SKM-1 treated with dmso at 0.1 percent for 144 hours (cell line): Measurements from ENCODE around the gene CATSPER3.

Source experiments
- DNase-seq: peaks from one replicate; lab custom pipeline; 2025; ENCODE audit not compliant: unreplicated experiment; lab: John Stamatoyannopoulos, UW

CATSPER3 gene

DNA sequence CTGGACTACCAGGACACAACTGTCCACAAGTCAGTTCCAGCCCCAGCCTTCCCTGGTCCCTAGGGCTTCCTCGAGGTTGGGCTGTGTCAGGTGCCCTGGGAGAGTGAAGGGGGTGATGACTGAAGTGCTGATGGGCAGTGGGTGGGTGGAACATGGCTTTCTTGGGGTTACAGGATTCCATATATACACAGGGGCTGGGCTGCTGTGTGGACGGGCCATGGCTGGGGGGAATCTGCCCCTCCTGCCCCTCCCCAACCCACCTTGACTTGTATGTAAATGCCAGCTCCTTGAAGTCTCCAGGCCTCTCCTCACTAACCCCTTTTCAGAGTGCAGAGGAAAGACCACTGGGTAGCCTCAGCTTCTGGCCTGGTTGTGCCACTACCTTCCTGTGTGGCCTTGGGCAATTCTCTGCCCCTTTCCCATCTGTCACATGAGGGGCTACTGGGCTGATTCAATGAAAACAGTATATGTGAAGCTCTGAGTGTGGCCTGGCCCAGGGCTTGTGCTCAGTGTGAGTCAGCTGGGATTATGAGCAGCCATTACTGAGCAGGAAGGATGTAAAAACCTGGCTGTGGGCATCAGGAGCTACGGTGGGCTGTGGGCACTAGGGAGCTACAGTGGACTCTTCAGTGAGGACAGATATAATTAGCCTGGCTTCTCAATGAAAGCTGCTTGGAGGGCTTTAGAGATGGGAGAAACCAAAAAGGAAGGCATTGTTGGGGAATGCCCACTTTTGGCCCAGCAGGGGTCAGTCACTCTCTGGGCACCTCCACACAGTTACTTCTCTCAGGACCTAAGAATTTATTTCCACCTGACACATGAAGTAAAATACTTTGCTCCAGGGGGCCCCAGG lies 43.0 kb downstream of the CATSPER3 start:
- no peak for DNase-seq

GRCh38 chr5:135011355-135012032 lies 43.8 kb downstream of the CATSPER3 start:
- no peak for DNase-seq

GRCh38 chr5:135012033-135012588 lies 44.4 kb downstream of the CATSPER3 start:
- no peak for DNase-seq

- DNase-seq, result no peak
Observed at GRCh38 chr5:135012951-135013391, 45.3 kb downstream of the CATSPER3 start.

DNA sequence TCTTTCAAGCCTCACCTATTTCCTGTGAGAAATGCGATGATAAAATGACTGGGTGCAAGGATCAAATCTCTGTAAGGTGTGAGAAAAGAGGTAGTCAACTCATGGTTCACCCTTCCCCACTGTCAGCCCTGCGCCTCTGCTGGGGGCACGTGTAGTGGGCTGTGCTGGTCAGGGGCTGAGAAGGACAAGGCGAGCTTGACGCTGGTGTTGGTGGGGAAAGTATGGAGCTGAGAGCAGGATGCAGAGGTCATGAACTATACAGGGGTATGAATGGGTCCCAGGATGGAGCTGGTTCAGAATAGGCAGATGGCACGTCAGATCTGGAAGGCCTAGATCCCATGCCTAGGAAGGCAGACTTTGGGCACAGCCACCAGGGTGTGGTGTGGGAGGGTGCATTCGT lies 45.7 kb downstream of the CATSPER3 start:
- no peak for DNase-seq

GRCh38 chr5:135013947-135014570 lies 46.4 kb downstream of the CATSPER3 start:
- DNase-seq, result no peak

DNA sequence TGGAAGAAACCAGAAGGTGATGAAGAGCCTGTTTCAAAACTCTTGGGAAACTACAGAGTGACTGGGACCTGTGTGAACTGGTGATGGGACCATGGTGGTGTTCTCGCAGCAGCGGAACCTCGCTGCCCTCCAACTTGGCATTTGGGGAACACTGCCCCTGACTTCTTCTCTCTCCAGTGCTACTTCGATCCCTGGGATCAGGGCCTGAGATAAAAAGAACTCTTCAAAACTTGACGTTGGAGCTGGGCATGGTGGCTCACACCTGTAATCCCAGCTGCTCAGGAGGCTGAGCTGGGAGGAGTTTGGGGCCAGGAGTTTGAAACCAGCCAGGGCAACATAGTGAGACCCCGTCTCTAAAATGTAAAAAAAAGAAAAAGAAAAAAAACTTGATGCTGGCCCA lies 48.2 kb downstream of the CATSPER3 start:
- no peak for DNase-seq

- no peak for DNase-seq
Observed at GRCh38 chr5:135016861-135017290, 49.2 kb downstream of the CATSPER3 start.

GRCh38 chr5:135018457-135018856 lies 50.8 kb downstream of the CATSPER3 start:
- no peak for DNase-seq

- no peak for DNase-seq
Observed at GRCh38 chr5:135019314-135019713, 51.6 kb downstream of the CATSPER3 start.

DNA sequence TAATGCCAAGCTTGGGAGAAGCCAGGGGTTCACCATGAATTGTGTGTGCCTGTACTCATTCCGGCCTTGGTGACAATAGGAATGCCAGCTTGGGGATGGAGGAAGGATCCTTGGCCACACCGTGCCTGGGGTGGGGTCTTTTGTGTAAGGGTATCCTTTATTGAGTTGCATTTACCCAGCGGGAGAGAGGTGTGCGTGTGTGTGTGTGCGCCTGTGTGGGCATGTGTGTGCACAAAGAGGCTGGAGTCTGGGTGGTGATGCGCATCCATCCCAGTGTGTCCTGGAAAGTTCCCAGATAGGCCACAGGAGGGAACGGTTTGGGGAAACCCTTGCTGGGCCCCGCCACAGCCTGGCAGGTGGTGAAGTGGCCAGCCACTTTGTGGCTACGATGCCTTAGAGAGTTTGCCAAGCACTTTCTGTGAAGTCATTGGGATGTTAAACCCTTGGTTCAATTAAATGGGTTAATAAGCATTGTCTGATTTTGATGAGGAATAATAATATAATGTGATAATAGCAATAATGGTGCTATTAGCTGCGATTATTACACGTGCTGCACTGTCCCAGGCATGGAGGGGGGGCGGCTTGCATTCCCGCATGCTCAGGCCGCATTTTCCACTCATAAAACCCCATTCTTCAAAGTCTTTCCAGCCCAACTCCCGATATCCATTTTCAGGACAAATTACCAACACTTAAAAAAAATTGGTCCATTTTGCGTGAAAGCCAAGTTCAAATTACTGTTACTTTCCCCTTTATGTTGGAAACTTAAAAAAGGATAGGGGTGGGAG lies 52.6 kb downstream of the CATSPER3 start:
- DNase-seq, result no peak

DNA sequence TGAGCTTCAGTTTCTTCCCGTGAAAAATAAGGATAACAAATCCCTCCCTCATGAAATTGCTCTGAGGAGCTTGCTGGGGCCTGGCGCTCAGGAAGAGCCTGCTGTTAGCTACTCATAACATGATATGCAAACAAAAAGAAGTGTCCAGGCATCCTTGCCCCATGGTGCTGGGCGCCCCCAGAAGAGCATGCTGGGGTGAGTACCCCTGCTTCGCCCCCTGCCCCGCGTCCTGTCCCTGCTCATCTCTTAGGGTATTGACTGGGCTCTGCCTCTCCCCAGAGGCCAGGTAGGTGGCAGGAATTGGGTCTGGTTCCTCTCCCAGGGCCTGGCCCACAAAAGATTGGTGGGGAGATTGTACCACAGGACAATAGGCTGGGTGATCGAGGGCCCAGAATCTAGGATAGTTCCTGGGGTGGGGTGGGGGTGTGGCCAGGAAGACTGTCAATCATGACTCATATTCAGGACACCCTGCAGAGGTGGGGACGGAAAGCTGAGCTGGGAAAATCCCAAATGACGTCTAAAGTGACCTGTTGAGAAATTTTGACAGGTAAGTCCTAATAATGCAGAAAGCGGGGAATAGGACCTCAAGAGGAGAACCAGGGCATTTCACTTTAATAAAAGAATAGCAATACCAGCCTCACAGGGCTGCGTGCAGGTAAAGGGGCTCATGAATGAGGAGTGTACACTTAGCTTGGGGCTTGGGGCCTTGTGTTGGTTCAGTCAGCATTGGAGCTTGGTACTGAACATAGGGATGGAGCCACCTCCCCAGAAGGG lies 57.4 kb downstream of the CATSPER3 start:
- DNase-seq, result no peak

DNA sequence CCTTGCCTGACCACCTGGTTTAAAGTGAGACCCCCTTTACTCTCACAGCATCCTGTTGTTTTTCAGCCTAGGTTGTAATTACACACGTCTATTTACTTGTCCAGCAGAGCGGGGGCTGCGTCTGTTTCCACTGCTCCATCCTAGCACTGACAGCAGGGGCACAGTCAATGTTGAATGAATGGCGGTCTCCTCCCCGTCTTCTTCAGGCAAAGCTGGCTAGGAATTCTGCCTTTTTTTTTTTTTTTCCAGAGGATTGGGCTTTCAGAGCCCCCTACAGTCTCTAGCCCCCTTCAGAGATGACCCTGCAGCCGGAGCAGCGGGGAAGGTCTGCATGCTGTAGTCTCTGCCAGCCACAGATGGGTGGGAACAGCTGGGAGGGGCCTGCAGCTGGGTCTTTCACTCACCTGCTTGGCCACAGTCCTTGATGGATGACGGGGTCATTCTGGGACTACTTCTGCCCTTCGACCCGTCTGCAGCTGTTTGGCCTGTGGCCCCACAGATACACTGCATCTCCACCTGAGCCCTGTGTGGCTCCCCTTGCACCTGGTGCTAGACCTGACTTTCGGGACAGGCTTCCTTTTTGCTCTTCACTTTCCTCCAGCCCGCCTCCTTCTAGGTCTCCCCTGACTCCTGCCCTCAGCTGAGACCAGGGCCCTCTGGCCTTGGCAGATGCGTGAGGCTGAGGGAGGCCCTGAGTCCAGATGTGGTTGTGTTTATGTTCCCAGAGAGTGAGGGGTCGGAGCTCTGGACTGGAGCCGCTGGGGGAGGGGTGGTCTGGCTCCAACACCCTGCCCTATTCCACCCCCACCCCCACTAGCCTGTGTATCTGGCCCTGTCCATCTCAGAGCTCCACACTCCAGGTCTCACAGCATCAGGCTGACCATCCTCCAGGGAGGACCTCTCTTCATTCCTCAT lies 58.3 kb downstream of the CATSPER3 start:
- no peak for DNase-seq

DNA sequence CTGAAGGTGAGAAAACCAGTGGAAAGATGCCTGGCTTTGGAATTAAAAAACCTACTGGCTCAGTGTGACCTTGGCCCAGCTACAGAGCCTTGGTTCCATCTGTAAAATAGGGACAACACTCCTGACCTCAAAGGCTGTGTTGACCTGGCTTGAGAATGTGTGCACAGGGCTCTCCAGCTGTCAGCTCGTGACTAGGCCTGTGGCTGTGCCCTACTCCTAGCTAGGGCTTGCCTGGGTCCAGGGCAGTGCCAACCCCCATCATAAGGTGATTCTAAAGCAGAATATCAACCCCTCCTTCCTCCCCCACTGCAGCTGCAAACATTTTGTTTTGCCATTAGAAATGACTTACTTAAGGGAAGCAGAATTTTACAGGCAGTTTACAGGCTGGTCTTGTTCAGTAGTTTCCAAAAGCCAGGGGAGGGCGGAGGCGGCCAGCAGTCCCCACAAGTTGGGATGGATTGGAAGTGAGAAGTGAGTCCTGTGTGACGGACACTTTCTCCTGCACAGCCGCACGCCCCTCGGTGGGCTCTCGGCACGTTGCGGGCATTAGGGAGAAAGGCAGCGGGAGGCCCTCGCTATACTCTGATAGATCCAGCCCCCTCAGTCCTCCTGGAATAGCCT lies 59.0 kb downstream of the CATSPER3 start:
- no peak for DNase-seq

GRCh38 chr5:135027266-135027696 lies 59.6 kb downstream of the CATSPER3 start:
- no peak for DNase-seq

- DNase-seq, result no peak
Observed at GRCh38 chr5:135027697-135028615, 60.2 kb downstream of the CATSPER3 start.

- no peak for DNase-seq
Observed at GRCh38 chr5:135028791-135029476, 61.2 kb downstream of the CATSPER3 start.
